D721Med (cell line): ENCODE measurements around the gene TTLL11.

Source experiments
- DNase-seq: peaks from one replicate; pipeline ENCODE4 v3.0.0; 2011; ENCODE audit warnings: low spot score; ENCODE audit not compliant: insufficient read length
- FAIRE-seq: peaks from 2 replicates; lab custom pipeline; 2011; peaks lifted over from hg19 to GRCh38; lab: Jason Lieb, UNC
- CTCF ChIP-seq: IDR thresholded peaks from 2 replicates; pipeline ENCODE4 v1.5.1; 2012; ENCODE audit warnings: mild to moderate bottlenecking, control low read depth; ENCODE audit not compliant: insufficient read depth; ENCODE audit errors: missing control alignments

Gene TTLL11

GRCh38 chr9:122053567-122054350, 39.3 kb downstream of the TTLL11 start:
- no peak for DNase-seq
- TF ChIP-seq CTCF, result no peak
- no peak for FAIRE-seq

- DNase-seq (no peak), FAIRE-seq (no peak)
- TF ChIP-seq CTCF, result no peak
Observed at GRCh38 chr9:122053064-122053463, 40.0 kb downstream of the TTLL11 start.

- DNase-seq (no peak), FAIRE-seq (no peak)
- no peak for TF ChIP-seq CTCF
Observed at GRCh38 chr9:122051351-122052321, 41.5 kb downstream of the TTLL11 start.

- no peak for TF ChIP-seq CTCF
- FAIRE-seq (no peak), DNase-seq (no peak)
Observed at GRCh38 chr9:122050167-122050566, 42.9 kb downstream of the TTLL11 start.

- DNase-seq, result no peak
- no peak for FAIRE-seq
- TF ChIP-seq CTCF, result no peak
Observed at GRCh38 chr9:122042056-122042455, 51.1 kb downstream of the TTLL11 start.

- FAIRE-seq (no peak), DNase-seq (no peak)
- no peak for TF ChIP-seq CTCF
Observed at GRCh38 chr9:122040561-122041242, 52.4 kb downstream of the TTLL11 start.
